Naive B cell (primary cell): ENCODE measurements around the gene ZNF541. TPM values are rescaled to one million over a fixed set of nuclear protein-coding genes. Genes with fewer than 3 reads are reported as not detected.
"Not testable (repeated sequence)": the region's sequence is repeated elsewhere in the genome, so short reads cannot be mapped to it uniquely, and the experiment has no call there.

Source experiments
- ATAC-seq, 2 donors: fragments of 150-1000 bp; cut with Tn5 transposase; 2 replicates each; pipeline ENCODE4 v1.10.0; 2021; ENCODE audit warnings: low read depth in 2 of 2, mild to moderate bottlenecking in 2 of 2, moderate library complexity in 2 of 2
- DNase-seq: peaks from one replicate; pipeline ENCODE4 v3.0.0; 2022
- H3K27ac Mint-ChIP-seq, 6 donors: one replicate each; pipeline ENCODE4 v1.8.0; 2020 to 2022; ENCODE audit warnings: mild to moderate bottlenecking in 6 of 6, mixed read lengths in 6 of 6, moderate library complexity in 5 of 6, inconsistent platforms in 2 of 6
- H3K27me3 Mint-ChIP-seq, 3 donors: one replicate each; pipeline ENCODE4 v1.8.0; 2021 to 2022; ENCODE audit warnings: mixed read lengths in 3 of 3, mild to moderate bottlenecking in 1 of 3
- H3K36me3 Mint-ChIP-seq, 2 donors: one replicate each; pipeline ENCODE4 v1.8.0; 2020 to 2022; ENCODE audit warnings: mixed read lengths in 2 of 2, inconsistent platforms in 1 of 2, mild to moderate bottlenecking in 1 of 2
- H3K4me1 Mint-ChIP-seq, 3 donors: one replicate each; pipeline ENCODE4 v1.8.0; 2020 to 2022; ENCODE audit warnings: mixed read lengths in 3 of 3, inconsistent platforms in 1 of 3, mild to moderate bottlenecking in 1 of 3, moderate library complexity in 1 of 3
- H3K4me3 Mint-ChIP-seq, 8 donors: one replicate each; pipeline ENCODE4 v1.8.0; 2020 to 2022; ENCODE audit warnings: mild to moderate bottlenecking in 8 of 8, mixed read lengths in 8 of 8, moderate library complexity in 8 of 8, inconsistent platforms in 2 of 8
- H3K9me3 Mint-ChIP-seq, 7 donors: one replicate each; pipeline ENCODE4 v1.8.0; 2020 to 2022; ENCODE audit warnings: mixed read lengths in 7 of 7, mild to moderate bottlenecking in 5 of 7, inconsistent platforms in 2 of 7, moderate library complexity in 1 of 7
- polyA plus RNA-seq, 6 donors: library from polyadenylated mRNA; unstranded; fragments of 300-500 nt; fragmentation: Illumina TruSeq; gene quantifications; one replicate each; pipeline ENCODE4 v1.2.3, GENCODE V29; 2021; ENCODE audit warnings: low read depth in 6 of 6

Gene ZNF541
- polyA plus RNA-seq, 6 donors from 2014 or later, result not detected

GRCh38 chr19:47608969-47609905, 36.3 kb upstream of the ZNF541 start, which contains the start of gene BICRA:
BICRA (plus strand) TSS chr19:47609134; CDS start chr19:47673575, 64,441 bp downstream.
- Mint-ChIP-seq H3K27me3 (peaks cover under 1 to 3% (median under 1%) of the 10 kb centered on the region in 3 donors), H3K9me3 (no peaks in the 10 kb centered on the region), H3K27ac (peak within 1 kb of the TSS; percentile 89 to 96 (median 94)), H3K36me3 (no peaks in the 10 kb centered on the region), H3K4me3 (peak within 1 kb of the TSS; percentile 90 to 97 (median 94)), H3K4me1 (peaks cover 31 to 35% (median 35%) of the 10 kb centered on the region in 3 donors)
- ATAC-seq (peak; percentile 59 to 68), DNase-seq (peak; percentile 83)

- Mint-ChIP-seq H3K27ac (peak overlapping the region; percentile 22 to 93 (median 67)), H3K9me3 (peaks cover 0 to 2% (median 0%) of the 10 kb centered on the region in 7 donors), H3K4me3 (peak overlapping the region; percentile 81 to 92 (median 87)), H3K27me3 (peaks cover 6 to 10% (median 8%) of the 10 kb centered on the region in 3 donors), H3K36me3 (no peaks in the 10 kb centered on the region), H3K4me1 (peaks cover 25 to 30% (median 26%) of the 10 kb centered on the region in 3 donors)
- DNase-seq (peak; percentile 98), ATAC-seq (peak; percentile 84 to 86)
Measured at GRCh38 chr19:47608074-47608918, 35.3 kb upstream of the ZNF541 start.

DNA sequence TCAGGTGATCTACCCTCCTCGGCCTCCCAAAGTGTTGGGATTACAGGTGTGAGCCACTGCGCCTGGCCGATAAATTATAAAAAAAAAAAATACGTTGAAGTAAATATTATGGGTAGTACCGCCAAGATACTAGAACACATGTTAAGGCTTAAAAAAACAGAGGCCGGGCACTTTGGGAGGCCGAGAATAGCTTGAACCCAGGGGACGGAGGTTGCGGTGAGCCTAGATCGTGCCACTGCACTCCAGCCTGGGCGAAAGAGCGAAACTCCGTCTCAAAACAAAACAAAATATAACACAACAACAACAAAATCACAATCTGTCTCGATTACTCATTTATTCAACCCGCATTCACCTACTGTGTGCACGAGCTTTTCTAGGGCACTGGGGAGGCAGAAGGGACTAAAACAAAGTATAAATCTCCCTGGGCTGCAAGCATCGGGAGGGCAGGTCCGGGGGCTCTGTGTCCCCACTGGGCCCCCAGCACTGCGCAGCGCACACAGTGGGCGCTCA, 34.7 kb upstream of the ZNF541 start:
- no peaks in the 10 kb centered on the region for H3K36me3 Mint-ChIP-seq
- peak overlapping the region; percentile 81 to 92 (median 87) for H3K4me3 Mint-ChIP-seq
- H3K27me3 Mint-ChIP-seq, result peaks cover 6 to 15% (median 10%) of the 10 kb centered on the region in 3 donors
- H3K27ac Mint-ChIP-seq, result peak overlapping the region in 4 of 6 donors; percentile 21 to 93 (median 90)
- H3K4me1 Mint-ChIP-seq, result peaks cover 18 to 24% (median 23%) of the 10 kb centered on the region in 3 donors
- no peak for ATAC-seq
- DNase-seq, result no peak
- H3K9me3 Mint-ChIP-seq, result peaks cover 0 to 2% (median 0%) of the 10 kb centered on the region in 7 donors

GRCh38 chr19:47603706-47604565, 31.0 kb upstream of the ZNF541 start:
- no peak overlapping the region for H3K27ac Mint-ChIP-seq
- H3K9me3 Mint-ChIP-seq, result peaks cover 0 to 2% (median 0%) of the 10 kb centered on the region in 7 donors
- H3K27me3 Mint-ChIP-seq, result peaks cover 12 to 30% (median 17%) of the 10 kb centered on the region in 3 donors
- H3K4me3 Mint-ChIP-seq, result peak overlapping the region in 3 of 8 donors; percentile 47 to 75 (median 63)
- ATAC-seq (no peak), DNase-seq (no peak)
- no peaks in the 10 kb centered on the region for H3K36me3 Mint-ChIP-seq
- H3K4me1 Mint-ChIP-seq, result peaks cover 14 to 24% (median 15%) of the 10 kb centered on the region in 3 donors

DNA sequence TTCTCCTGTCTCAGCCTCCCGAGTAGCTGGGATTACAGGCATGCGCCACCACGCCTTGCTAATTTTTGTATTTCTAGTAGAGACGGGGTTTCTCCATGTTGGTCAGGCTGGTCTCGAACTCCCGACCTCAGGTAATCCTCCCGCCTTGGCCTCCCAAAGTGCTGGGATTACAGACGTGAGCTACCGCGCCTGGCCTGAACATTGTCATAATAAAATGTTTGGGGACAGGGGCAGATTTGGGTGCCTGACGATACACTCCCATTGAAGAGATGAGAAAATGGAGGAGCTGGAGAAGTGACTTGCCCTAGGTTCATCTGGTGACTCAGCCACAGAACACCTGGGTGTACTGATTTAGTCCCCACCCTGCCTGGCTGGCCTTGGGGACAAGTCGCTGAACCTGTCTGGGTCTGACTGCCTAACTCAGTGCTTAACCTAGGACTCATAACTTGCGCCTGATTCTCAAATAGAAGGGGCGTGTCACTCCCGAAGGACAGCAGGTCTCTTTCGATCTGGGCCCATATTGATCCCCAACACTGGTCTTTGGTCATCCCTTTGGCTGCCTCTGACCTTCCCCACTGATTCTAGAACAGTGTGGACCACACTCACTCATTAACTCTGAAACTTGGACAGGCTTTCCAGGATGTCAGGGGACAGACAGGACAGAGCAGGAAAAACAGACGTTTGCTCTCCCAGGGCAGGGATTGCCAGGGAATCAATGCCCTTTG, 28.4 kb upstream of the ZNF541 start:
- DNase-seq, result no peak
- H3K27ac Mint-ChIP-seq, result peak overlapping the region in 4 of 6 donors; percentile 22 to 88 (median 86)
- peaks cover 9 to 21% (median 17%) of the 10 kb centered on the region in 3 donors for H3K4me1 Mint-ChIP-seq
- H3K36me3 Mint-ChIP-seq, result no peaks in the 10 kb centered on the region
- no peak for ATAC-seq
- peaks cover 0 to 2% (median 0%) of the 10 kb centered on the region in 7 donors for H3K9me3 Mint-ChIP-seq
- H3K27me3 Mint-ChIP-seq, result peaks cover 14 to 38% (median 23%) of the 10 kb centered on the region in 3 donors
- peak overlapping the region; percentile 77 to 92 (median 88) for H3K4me3 Mint-ChIP-seq

DNA sequence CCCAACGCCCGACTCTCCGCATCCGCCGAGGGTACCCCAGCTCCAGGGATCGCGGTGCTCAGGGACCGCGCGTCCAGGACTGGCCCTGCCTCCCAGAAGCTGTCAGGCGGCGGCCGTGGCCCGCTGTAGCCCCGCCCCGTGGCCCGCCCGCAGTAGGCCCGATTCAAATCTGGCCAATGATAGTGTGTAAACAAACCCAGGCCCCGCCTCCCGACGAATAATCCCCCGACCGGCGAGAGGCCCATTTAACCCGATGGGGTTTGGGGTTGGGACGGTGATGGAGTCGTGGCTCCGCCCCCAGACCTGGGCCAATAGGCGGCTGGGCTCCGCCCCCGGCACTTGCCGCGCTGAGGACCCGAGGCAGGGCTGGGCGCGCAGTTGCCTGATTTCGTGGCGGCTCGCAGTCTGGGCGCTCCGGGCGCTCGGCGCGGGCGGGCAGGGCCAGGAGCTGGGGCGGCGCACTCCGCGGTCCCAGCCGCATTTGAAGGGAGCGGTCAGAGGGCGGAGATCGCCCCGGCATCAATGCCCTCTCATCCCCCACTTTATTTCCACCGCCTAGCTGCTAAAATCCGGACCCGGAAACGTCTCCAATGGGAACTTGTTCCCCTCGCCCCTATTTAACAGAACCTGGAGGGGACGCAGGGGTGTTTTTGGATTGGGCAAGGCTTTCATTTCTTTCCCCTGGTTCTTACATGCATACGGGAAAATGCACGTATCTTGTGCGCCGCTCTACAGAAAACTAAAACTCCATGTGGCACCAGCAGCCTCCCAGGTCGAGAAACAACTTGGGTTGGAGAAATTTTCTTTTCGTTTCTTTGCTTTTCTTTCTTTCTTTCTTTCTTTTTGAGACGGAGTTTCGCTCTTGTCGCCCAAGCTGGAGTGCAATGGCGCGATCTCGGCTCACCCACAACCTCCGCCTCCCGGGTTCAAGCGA, 27.6 kb upstream of the ZNF541 start:
- Mint-ChIP-seq H3K36me3 (no peaks in the 10 kb centered on the region), H3K9me3 (peaks cover 0 to 2% (median 0%) of the 10 kb centered on the region in 7 donors), H3K27ac (peak overlapping the region; percentile 30 to 88 (median 79)), H3K4me3 (peak overlapping the region; percentile 77 to 92 (median 88)), H3K27me3 (peaks cover 20 to 45% (median 30%) of the 10 kb centered on the region in 3 donors), H3K4me1 (peaks cover 9 to 21% (median 17%) of the 10 kb centered on the region in 3 donors)
- DNase-seq (peak; percentile 98), ATAC-seq (peak; percentile 95)

- H3K36me3 Mint-ChIP-seq, result not testable (repeated sequence)
- H3K27ac Mint-ChIP-seq, result peak overlapping the region in 5 of 6 donors; percentile 30 to 83 (median 75)
Measured at GRCh38 chr19:47599671-47600245, 26.8 kb upstream of the ZNF541 start.

GRCh38 chr19:47598407-47599349, 25.7 kb upstream of the ZNF541 start:
- no peak for ATAC-seq
- H3K4me1 Mint-ChIP-seq, result peaks cover 9 to 21% (median 17%) of the 10 kb centered on the region in 3 donors
- peak overlapping the region in 3 of 6 donors; percentile 45 to 80 (median 71) for H3K27ac Mint-ChIP-seq
- DNase-seq, result no peak
- peaks cover 17 to 44% (median 32%) of the 10 kb centered on the region in 3 donors for H3K27me3 Mint-ChIP-seq
- H3K4me3 Mint-ChIP-seq, result peak overlapping the region in 6 of 8 donors; percentile 5 to 82 (median 56)
- no peaks in the 10 kb centered on the region for H3K36me3 Mint-ChIP-seq
- H3K9me3 Mint-ChIP-seq, result peaks cover 0 to 2% (median 0%) of the 10 kb centered on the region in 7 donors

More at GRCh38 chr19:47599671-47600245, 26.8 kb upstream of the ZNF541 start:
- not testable (repeated sequence) for H3K9me3 Mint-ChIP-seq, ATAC-seq, DNase-seq
- Mint-ChIP-seq H3K4me3 (peak overlapping the region; percentile 43 to 90 (median 84)), H3K27me3 (peaks cover 20 to 45% (median 30%) of the 10 kb centered on the region in 3 donors), H3K4me1 (peaks cover 9 to 21% (median 17%) of the 10 kb centered on the region in 3 donors)

DNA sequence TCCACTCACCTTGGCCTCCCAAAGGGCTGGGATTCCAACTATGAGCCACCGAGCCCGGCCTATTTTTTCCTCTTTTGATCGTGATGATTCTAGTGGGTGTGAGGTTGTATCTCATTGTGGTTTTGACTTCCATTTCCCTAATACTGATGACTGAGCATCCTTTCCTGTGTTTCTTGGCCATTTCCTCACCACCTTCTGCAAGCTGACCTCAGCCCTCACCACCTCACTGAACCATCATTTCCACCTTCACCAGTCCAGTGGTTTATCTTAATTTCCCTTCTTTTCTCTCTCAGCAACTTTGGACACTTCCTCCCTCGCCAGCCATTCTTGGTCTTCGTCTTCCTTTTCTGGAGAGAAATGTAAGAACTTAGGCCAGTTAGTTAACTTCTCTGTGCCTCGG, 23.0 kb upstream of the ZNF541 start:
- H3K27ac Mint-ChIP-seq, result no peak overlapping the region
- peaks cover 21 to 39% (median 33%) of the 10 kb centered on the region in 3 donors for H3K27me3 Mint-ChIP-seq
- no peak overlapping the region for H3K4me3 Mint-ChIP-seq
- peaks cover 0 to 5% (median 0%) of the 10 kb centered on the region in 7 donors for H3K9me3 Mint-ChIP-seq
- H3K4me1 Mint-ChIP-seq, result peaks cover 7 to 15% (median 15%) of the 10 kb centered on the region in 3 donors
- ATAC-seq (no peak), DNase-seq (no peak)
- no peaks in the 10 kb centered on the region for H3K36me3 Mint-ChIP-seq
